ENCODE results near the gene GALNS.

DNA sequence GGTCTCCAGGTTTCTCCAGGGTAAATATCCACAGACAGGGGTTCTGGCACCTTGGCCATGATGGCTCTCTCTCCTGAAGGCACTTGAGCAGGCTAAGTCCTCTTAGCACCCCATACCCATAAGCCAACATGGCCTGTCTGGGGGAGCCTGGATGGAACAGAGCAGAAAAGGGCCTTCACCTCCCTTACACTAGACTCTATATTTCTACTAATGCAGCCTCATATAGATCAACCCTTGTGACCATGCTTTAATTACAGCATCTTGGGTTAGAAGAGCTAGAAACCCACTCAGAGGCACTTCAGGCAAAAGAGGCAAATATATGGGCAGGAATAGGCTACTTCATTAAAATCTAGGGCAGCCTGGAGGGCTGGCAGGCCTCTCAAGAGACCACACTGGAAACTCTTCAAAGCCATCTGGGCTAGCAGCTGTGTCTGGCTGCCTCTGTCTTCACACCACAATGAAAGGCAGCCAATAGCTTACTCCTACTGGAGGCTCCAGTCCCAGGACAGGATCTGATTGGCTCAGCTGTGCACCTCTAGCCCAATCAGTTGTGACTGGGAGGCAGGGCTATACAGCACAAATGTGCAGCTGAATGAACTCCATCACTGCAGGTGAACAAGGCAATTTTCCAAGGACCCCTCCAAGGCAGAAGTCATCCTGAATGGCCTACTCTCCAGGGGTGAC lies 57.8 kb downstream of the GALNS start:
- TF ChIP-seq POLR2A (IDR thresholded peaks at IDR 0.05; ENCODE audit: low read depth, low read length) (no peak), JUN (IDR thresholded peaks at IDR 0.05; ENCODE audit: borderline replicate concordance, insufficient read depth, insufficient read length, low read depth) (no peak)
- TF ChIP-seq, protein P1, sequence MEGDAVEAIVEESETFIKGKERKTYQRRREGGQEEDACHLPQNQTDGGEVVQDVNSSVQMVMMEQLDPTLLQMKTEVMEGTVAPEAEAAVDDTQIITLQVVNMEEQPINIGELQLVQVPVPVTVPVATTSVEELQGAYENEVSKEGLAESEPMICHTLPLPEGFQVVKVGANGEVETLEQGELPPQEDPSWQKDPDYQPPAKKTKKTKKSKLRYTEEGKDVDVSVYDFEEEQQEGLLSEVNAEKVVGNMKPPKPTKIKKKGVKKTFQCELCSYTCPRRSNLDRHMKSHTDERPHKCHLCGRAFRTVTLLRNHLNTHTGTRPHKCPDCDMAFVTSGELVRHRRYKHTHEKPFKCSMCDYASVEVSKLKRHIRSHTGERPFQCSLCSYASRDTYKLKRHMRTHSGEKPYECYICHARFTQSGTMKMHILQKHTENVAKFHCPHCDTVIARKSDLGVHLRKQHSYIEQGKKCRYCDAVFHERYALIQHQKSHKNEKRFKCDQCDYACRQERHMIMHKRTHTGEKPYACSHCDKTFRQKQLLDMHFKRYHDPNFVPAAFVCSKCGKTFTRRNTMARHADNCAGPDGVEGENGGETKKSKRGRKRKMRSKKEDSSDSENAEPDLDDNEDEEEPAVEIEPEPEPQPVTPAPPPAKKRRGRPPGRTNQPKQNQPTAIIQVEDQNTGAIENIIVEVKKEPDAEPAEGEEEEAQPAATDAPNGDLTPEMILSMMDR (IDR thresholded peaks at IDR 0.05; ENCODE audit: extremely low read depth in 1 of 2, insufficient read depth in 1 of 2, low read depth in 1 of 2, low read length in 2 of 2), result no peak
- TF ChIP-seq, protein P2, sequence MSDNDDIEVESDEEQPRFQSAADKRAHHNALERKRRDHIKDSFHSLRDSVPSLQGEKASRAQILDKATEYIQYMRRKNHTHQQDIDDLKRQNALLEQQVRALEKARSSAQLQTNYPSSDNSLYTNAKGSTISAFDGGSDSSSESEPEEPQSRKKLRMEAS (IDR thresholded peaks at IDR 0.05; ENCODE audit: insufficient read depth, insufficient read length), result no peak
